HUES6 (cell line): ENCODE results near the gene CTNNBIP1.

Source experiments
- H3K27ac ChIP-seq: 2 replicates; pipeline ENCODE4 v1.7.0; 2013; ENCODE audit warnings: low read depth, mild to moderate bottlenecking, low read length, inconsistent platforms
- H3K27me3 ChIP-seq: 2 replicates; pipeline ENCODE4 v1.6.1; 2013; ENCODE audit warnings: low read length; ENCODE audit not compliant: control insufficient read depth, insufficient read depth
- H3K36me3 ChIP-seq: 2 replicates; pipeline ENCODE4 v1.6.1; 2013; ENCODE audit warnings: low read length; ENCODE audit not compliant: control insufficient read depth, insufficient read depth
- H3K4me1 ChIP-seq: 2 replicates; pipeline ENCODE4 v1.6.1; 2013; ENCODE audit warnings: low read length; ENCODE audit not compliant: control insufficient read depth, insufficient read depth
- H3K4me3 ChIP-seq: 2 replicates; pipeline ENCODE4 v1.5.1; 2013; ENCODE audit warnings: low read depth, low read length
- H3K9ac ChIP-seq: one replicate; pipeline ENCODE4 v1.6.1; 2013; ENCODE audit warnings: mild to moderate bottlenecking, low read length
- H3K9me3 ChIP-seq: 2 replicates; pipeline ENCODE4 v1.6.1; 2013; ENCODE audit warnings: low read depth, low read length; ENCODE audit not compliant: control insufficient read depth, insufficient read depth

CTNNBIP1 gene

GRCh38 chr1:9843576-9843945, 66.5 kb downstream of the CTNNBIP1 start:
- Histone ChIP-seq H3K4me1 (peaks cover 36% of the 10 kb centered on the region), H3K27me3 (no peaks in the 10 kb centered on the region), H3K27ac (no peak overlapping the region), H3K9ac (no peak overlapping the region), H3K4me3 (no peak overlapping the region), H3K9me3 (peaks cover 4% of the 10 kb centered on the region; the same call in 1 of the 2 replicates), H3K36me3 (no peaks in the 10 kb centered on the region)

GRCh38 chr1:9842781-9843575, 67.1 kb downstream of the CTNNBIP1 start:
- Histone ChIP-seq H3K27me3 (no peaks in the 10 kb centered on the region), H3K9ac (no peak overlapping the region), H3K9me3 (peaks cover 4% of the 10 kb centered on the region; the same call in 1 of the 2 replicates), H3K4me3 (no peak overlapping the region), H3K4me1 (peaks cover 36% of the 10 kb centered on the region), H3K27ac (no peak overlapping the region), H3K36me3 (no peaks in the 10 kb centered on the region)

GRCh38 chr1:9842073-9842711, 67.9 kb downstream of the CTNNBIP1 start:
- no peak overlapping the region for H3K9ac ChIP-seq
- peaks cover 4% of the 10 kb centered on the region; the same call in 1 of the 2 replicates for H3K9me3 ChIP-seq
- H3K36me3 ChIP-seq, result no peaks in the 10 kb centered on the region
- no peaks in the 10 kb centered on the region for H3K27me3 ChIP-seq
- no peak overlapping the region for H3K4me3 ChIP-seq
- H3K4me1 ChIP-seq, result peaks cover 29% of the 10 kb centered on the region
- H3K27ac ChIP-seq, result no peak overlapping the region

- no peak overlapping the region for H3K9ac ChIP-seq
- H3K4me3 ChIP-seq, result no peak overlapping the region
- H3K9me3 ChIP-seq, result peaks cover 4% of the 10 kb centered on the region; the same call in 1 of the 2 replicates
- H3K36me3 ChIP-seq, result no peaks in the 10 kb centered on the region
- no peaks in the 10 kb centered on the region for H3K27me3 ChIP-seq
- peaks cover 22% of the 10 kb centered on the region for H3K4me1 ChIP-seq
- H3K27ac ChIP-seq, result no peak overlapping the region
Observed at GRCh38 chr1:9841460-9841859, 68.6 kb downstream of the CTNNBIP1 start.

- H3K4me3 ChIP-seq, result no peak overlapping the region
- peaks cover 28% of the 10 kb centered on the region for H3K4me1 ChIP-seq
- no peaks in the 10 kb centered on the region for H3K36me3 ChIP-seq
- H3K27me3 ChIP-seq, result no peaks in the 10 kb centered on the region
- H3K9ac ChIP-seq, result no peak overlapping the region
- peaks cover 4% of the 10 kb centered on the region; the same call in 1 of the 2 replicates for H3K9me3 ChIP-seq
- H3K27ac ChIP-seq, result no peak overlapping the region
Observed at GRCh38 chr1:9840176-9840575, 69.9 kb downstream of the CTNNBIP1 start.

GRCh38 chr1:9838946-9839345, 71.1 kb downstream of the CTNNBIP1 start:
- H3K9me3 ChIP-seq, result peaks cover 4% of the 10 kb centered on the region; the same call in 1 of the 2 replicates
- H3K36me3 ChIP-seq, result no peaks in the 10 kb centered on the region
- H3K27ac ChIP-seq, result no peak overlapping the region
- H3K27me3 ChIP-seq, result no peaks in the 10 kb centered on the region
- no peak overlapping the region for H3K9ac ChIP-seq
- peaks cover 27% of the 10 kb centered on the region for H3K4me1 ChIP-seq
- no peak overlapping the region for H3K4me3 ChIP-seq

- H3K9ac ChIP-seq, result no peak overlapping the region
- H3K4me3 ChIP-seq, result no peak overlapping the region
- H3K36me3 ChIP-seq, result no peaks in the 10 kb centered on the region
- no peak overlapping the region for H3K27ac ChIP-seq
- H3K4me1 ChIP-seq, result peaks cover 14% of the 10 kb centered on the region
- H3K27me3 ChIP-seq, result no peaks in the 10 kb centered on the region
- H3K9me3 ChIP-seq, result peaks cover 4% of the 10 kb centered on the region; the same call in 1 of the 2 replicates
Observed at GRCh38 chr1:9836632-9836960, 73.5 kb downstream of the CTNNBIP1 start.

GRCh38 chr1:9835758-9836631, 74.1 kb downstream of the CTNNBIP1 start:
- peaks cover 14% of the 10 kb centered on the region for H3K4me1 ChIP-seq
- H3K27me3 ChIP-seq, result no peaks in the 10 kb centered on the region
- no peaks in the 10 kb centered on the region for H3K9me3 ChIP-seq
- no peak overlapping the region for H3K4me3 ChIP-seq
- no peak overlapping the region for H3K27ac ChIP-seq
- no peak overlapping the region for H3K9ac ChIP-seq
- no peaks in the 10 kb centered on the region for H3K36me3 ChIP-seq

GRCh38 chr1:9835404-9835757, 74.7 kb downstream of the CTNNBIP1 start:
- H3K9me3 ChIP-seq, result no peaks in the 10 kb centered on the region
- peaks cover 14% of the 10 kb centered on the region for H3K4me1 ChIP-seq
- no peaks in the 10 kb centered on the region for H3K27me3 ChIP-seq
- no peak overlapping the region for H3K4me3 ChIP-seq
- no peak overlapping the region for H3K9ac ChIP-seq
- H3K27ac ChIP-seq, result no peak overlapping the region
- H3K36me3 ChIP-seq, result no peaks in the 10 kb centered on the region

- H3K9me3 ChIP-seq, result no peaks in the 10 kb centered on the region
- no peaks in the 10 kb centered on the region for H3K36me3 ChIP-seq
- H3K27ac ChIP-seq, result no peak overlapping the region
Observed at GRCh38 chr1:9833632-9834031, 76.4 kb downstream of the CTNNBIP1 start.

More at GRCh38 chr1:9833632-9834031, 76.4 kb downstream of the CTNNBIP1 start:
- Histone ChIP-seq H3K4me3 (no peak overlapping the region), H3K27me3 (no peaks in the 10 kb centered on the region), H3K4me1 (peaks cover 14% of the 10 kb centered on the region), H3K9ac (no peak overlapping the region)
